H1 (cell line): Measurements from ENCODE around the gene ASCC2.

Experiments
- EGR1 ChIP-seq: IDR thresholded peaks from 2 replicates; pipeline ENCODE4 v1.6.1; 2011; ENCODE audit warnings: low read depth, low read length, borderline replicate concordance
- POLR2AphosphoS5 ChIP-seq: IDR thresholded peaks from 2 replicates; pipeline ENCODE4 v1.6.1; 2011; ENCODE audit warnings: low read depth, low read length
- SIN3A ChIP-seq, 2 experiments: IDR thresholded peaks in 1 of 2; conservative IDR thresholded peaks in 1 of 2; 2 replicates each; pipeline ENCODE4 v1.6.1; 2011 to 2012; ENCODE audit warnings: low read length in 2 of 2, improper control_type of control experiment in 1 of 2, low read depth in 1 of 2, mild to moderate bottlenecking in 1 of 2
- SP2 ChIP-seq: IDR thresholded peaks from 2 replicates; pipeline ENCODE4 v1.6.1; 2012; ENCODE audit warnings: mild to moderate bottlenecking, low read length, inconsistent platforms
- TBP ChIP-seq: IDR thresholded peaks from 2 replicates; pipeline ENCODE4 v1.6.1; 2011; ENCODE audit warnings: low read depth, low read length, improper control_type of control experiment
- ZNF274 ChIP-seq: IDR thresholded peaks from 2 replicates; pipeline ENCODE4 v1.7.0; 2012; ENCODE audit warnings: low read length, borderline replicate concordance; ENCODE audit errors: extremely low read depth
- TF ChIP-seq, protein P1 (sequence below), 3 experiments: IDR thresholded peaks; 1 replicate in 2 of 3; 2 replicates in 1 of 3; pipeline versions ENCODE4 v1.5.1 to v1.6.1; 2011; ENCODE audit warnings: low read length in 3 of 3, mild to moderate bottlenecking in 3 of 3, inconsistent platforms in 2 of 3, low read depth in 1 of 3, moderate library complexity in 1 of 3; ENCODE audit not compliant: insufficient read depth in 1 of 3; ENCODE audit errors: control extremely low read depth in 1 of 3

DNA sequence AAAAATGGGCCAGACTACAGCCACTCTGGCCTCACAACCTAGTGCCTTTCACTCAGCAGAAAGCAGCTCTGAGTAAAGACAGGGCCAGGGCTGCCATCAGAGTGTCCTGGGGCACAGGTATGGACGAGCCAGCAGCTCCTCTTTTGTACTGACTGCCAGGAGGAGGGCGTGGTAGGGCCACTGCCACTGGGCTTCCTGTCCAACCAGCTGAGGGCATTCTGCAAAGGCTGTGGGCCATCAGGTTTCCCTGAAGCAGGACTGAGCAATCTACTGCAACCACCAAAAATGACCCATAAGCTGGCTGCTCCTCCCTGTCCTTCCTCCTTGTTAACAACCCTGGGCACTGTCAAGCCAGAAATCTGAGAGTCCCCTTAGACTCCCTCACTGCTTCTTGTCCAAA, 33.1 kb downstream of the ASCC2 start:
- TF ChIP-seq, protein P1, sequence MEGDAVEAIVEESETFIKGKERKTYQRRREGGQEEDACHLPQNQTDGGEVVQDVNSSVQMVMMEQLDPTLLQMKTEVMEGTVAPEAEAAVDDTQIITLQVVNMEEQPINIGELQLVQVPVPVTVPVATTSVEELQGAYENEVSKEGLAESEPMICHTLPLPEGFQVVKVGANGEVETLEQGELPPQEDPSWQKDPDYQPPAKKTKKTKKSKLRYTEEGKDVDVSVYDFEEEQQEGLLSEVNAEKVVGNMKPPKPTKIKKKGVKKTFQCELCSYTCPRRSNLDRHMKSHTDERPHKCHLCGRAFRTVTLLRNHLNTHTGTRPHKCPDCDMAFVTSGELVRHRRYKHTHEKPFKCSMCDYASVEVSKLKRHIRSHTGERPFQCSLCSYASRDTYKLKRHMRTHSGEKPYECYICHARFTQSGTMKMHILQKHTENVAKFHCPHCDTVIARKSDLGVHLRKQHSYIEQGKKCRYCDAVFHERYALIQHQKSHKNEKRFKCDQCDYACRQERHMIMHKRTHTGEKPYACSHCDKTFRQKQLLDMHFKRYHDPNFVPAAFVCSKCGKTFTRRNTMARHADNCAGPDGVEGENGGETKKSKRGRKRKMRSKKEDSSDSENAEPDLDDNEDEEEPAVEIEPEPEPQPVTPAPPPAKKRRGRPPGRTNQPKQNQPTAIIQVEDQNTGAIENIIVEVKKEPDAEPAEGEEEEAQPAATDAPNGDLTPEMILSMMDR (IDR thresholded peaks at IDR 0.05; ENCODE audit: control extremely low read depth in 1 of 3, insufficient read depth in 1 of 3, low read depth in 1 of 3, low read length in 3 of 3) = no peak
- TF ChIP-seq POLR2AphosphoS5 (no peak), ZNF274 (no peak), SP2 (no peak), EGR1 (no peak), SIN3A (conservative IDR thresholded peaks at IDR 0.05 in 1 of 2, IDR thresholded peaks at IDR 0.05 in 1 of 2; ENCODE audit: low read depth in 1 of 2, low read length in 2 of 2) (no peak), TBP (no peak)
